Breast epithelium (tissue), 3 donors: ENCODE results near the gene SIGLEC5.
"Not testable (repeated sequence)": the region's sequence is repeated elsewhere in the genome, so short reads cannot be mapped to it uniquely, and the experiment has no call there.

ENCODE experiments used
- POLR2A ChIP-seq: fragments of 450-650 bp; IDR thresholded peaks from one replicate; pipeline ENCODE4 v1.6.1; 2016; ENCODE audit warnings: antibody characterized with exemption, mild to moderate bottlenecking, moderate library complexity
- TF ChIP-seq, protein P1 (sequence below), 3 donors: fragments of 450-650 bp; IDR thresholded peaks; one replicate each; pipeline ENCODE4 v1.5.1; 2016 to 2017; ENCODE audit warnings: antibody characterized with exemption in 3 of 3, mild to moderate bottlenecking in 3 of 3, moderate library complexity in 3 of 3

DNA sequence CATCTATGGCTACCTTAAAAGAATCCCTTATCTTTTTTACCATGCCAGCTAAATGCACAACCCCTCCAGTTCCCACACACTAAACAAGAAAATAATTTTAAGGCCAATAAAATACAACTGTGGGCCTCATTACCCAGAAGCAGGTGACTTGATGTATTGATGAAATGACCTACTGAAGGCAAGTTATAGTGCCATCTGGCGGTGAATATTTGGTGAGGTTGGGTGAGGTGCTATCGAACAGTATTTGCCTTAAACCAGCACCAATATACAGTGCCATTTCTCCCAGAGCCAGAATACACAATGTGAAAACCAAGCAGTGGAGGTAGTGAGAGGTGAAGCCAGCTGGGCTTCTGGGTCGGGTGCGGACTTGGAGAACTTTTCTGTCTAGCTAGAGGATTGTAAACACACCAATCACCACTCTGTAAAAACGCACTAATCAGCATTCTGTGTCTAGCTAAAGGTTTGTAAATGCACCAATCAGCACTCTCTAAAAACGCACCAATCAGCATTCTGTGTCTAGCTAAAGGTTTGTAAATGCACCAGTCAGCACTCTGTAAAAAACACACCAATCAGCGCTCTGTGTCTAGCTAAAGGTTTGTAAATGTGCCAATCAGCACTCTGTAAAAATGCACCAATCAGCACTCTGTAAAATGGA, 45.8 kb upstream of the SIGLEC5 start:
- TF ChIP-seq, protein P1, sequence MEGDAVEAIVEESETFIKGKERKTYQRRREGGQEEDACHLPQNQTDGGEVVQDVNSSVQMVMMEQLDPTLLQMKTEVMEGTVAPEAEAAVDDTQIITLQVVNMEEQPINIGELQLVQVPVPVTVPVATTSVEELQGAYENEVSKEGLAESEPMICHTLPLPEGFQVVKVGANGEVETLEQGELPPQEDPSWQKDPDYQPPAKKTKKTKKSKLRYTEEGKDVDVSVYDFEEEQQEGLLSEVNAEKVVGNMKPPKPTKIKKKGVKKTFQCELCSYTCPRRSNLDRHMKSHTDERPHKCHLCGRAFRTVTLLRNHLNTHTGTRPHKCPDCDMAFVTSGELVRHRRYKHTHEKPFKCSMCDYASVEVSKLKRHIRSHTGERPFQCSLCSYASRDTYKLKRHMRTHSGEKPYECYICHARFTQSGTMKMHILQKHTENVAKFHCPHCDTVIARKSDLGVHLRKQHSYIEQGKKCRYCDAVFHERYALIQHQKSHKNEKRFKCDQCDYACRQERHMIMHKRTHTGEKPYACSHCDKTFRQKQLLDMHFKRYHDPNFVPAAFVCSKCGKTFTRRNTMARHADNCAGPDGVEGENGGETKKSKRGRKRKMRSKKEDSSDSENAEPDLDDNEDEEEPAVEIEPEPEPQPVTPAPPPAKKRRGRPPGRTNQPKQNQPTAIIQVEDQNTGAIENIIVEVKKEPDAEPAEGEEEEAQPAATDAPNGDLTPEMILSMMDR (IDR thresholded peaks at IDR 0.05): not testable (repeated sequence)
- not testable (repeated sequence) for TF ChIP-seq POLR2A
